ENCODE measurements around the gene CDK5R1. TPM values are rescaled to one million over a fixed set of nuclear protein-coding genes. Genes with fewer than 3 reads are reported as not detected.

CDK5R1 gene
- total RNA-seq, 1 experiment from 2014 or later, result 3.9 TPM

DNA sequence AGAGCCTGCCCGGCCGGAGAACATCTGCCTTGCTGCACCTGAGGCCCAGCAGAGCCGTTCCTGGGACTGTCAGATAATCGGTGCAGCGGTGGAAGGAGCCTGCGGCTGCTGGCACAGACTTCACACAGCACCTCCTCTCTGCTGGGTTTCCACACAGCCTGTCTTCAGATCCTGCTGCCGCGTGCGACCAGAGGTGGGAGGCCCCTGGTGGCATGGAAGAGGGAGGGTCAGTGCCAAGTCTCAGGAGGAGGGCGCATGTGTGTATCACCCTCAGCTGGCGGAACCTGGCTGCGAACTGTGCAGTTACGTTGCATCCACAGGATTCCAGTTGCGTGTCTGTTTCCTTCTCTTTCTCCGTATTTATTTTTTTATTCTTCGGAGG, 3.3 kb downstream of the CDK5R1 start:
- H3K27ac ChIP-seq (ENCODE audit: low read depth, low read length, poor library complexity, severe bottlenecking), result no peak overlapping the region
- TF ChIP-seq EZH2 (IDR thresholded peaks at IDR 0.05; ENCODE audit: borderline replicate concordance, low read depth, low read length, poor library complexity, severe bottlenecking), result no peak
- no peaks in the 10 kb centered on the region for H3K36me3 ChIP-seq (ENCODE audit: insufficient read depth, low read length, poor library complexity, severe bottlenecking)
- no peaks in the 10 kb centered on the region for H3K27me3 ChIP-seq (replicated peaks; ENCODE audit: insufficient read depth, low read depth, low read length, poor library complexity)
- H3K4me3 ChIP-seq (ENCODE audit: low read depth, low read length, poor library complexity, severe bottlenecking), result no peak overlapping the region
- CTCF ChIA-PET, result no interaction called here
- BruUV-seq (replicated peaks), result no TSS peak
- intact Hi-C loops (cut with micrococcal nuclease; ENCODE audit: unreplicated experiment), result no loop called here
- DNase-seq (ENCODE audit: low spot score), result no peak
- POLR2A ChIA-PET (ENCODE audit: low non-redundant PET), result no interaction called here
- H3K9me3 ChIP-seq (ENCODE audit: low read depth, low read length, poor library complexity, severe bottlenecking), result no peaks in the 10 kb centered on the region
- peaks cover 10% of the 10 kb centered on the region for H3K4me1 ChIP-seq (ENCODE audit: insufficient read depth, low read length, poor library complexity, severe bottlenecking)

DNA sequence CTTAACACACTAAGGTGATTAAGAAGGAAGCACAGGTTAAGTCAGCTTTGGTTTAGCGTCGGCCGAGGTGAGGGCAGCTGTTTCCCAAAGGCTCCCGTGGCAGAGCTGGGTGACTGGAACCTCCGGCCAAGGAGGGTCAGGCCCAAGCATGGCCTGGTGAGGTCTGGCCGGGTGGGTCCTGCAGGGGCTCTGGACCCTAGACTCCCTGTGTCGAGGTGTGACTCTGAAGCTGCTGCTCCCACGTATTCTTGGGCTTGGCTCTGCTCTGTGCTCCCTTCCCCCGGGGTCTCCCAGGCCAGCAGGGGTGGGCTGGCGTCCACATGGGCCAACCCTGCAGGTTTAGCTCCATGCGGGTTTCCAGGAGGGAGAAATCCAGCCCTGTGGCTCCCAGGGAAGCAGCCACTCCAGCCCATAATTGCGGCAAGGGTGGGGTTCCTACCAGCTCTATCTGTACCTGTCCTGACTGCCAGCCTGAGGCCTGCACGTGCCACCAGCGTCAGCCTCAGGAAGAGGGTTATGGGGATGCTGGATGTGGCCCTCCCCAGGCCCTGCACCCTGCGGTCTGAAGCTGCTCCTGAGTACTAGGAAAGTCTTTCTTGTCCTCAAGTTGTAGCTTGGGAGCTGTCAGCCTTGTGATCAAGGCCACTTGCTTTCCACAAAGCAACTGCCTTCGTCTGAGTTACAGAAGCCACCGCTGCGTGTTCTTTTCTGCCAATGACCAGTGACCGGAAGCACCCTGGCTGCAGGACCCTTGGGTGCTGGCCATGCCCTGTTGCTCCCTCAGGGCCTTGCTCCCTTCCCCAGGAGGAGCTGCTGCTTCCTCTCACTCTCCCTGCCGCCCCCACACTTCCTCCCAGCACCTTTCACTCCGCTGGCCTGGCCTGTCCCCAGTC, 4.8 kb downstream of the CDK5R1 start:
- intact Hi-C loops (cut with micrococcal nuclease; ENCODE audit: unreplicated experiment), result no loop called here

DNA sequence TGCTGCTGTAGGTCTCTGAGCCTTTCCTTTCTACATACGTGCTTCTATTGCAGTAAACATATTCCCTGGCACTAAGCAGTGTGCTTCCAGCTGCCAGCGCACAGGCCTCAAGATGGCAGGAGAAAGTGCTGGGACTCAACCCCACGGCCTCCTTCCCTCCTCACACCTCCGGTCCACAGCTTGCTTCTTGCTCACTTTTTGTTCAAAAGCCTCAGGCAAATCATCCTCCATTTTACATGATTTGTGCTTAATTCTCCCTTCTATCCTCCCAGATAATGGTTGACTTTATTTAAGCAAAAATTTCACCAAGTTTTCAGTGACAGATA, 5.4 kb downstream of the CDK5R1 start:
- BruUV-seq (replicated peaks), result no TSS peak

More for the DNA sequence above, 4.8 kb downstream of the CDK5R1 start:
- Histone ChIP-seq H3K4me3 (ENCODE audit: low read depth, low read length, poor library complexity, severe bottlenecking) (no peak overlapping the region), H3K27me3 (replicated peaks; ENCODE audit: insufficient read depth, low read depth, low read length, poor library complexity) (no peaks in the 10 kb centered on the region), H3K4me1 (ENCODE audit: insufficient read depth, low read length, poor library complexity, severe bottlenecking) (peaks cover 10% of the 10 kb centered on the region), H3K27ac (ENCODE audit: low read depth, low read length, poor library complexity, severe bottlenecking) (no peak overlapping the region), H3K36me3 (ENCODE audit: insufficient read depth, low read length, poor library complexity, severe bottlenecking) (no peaks in the 10 kb centered on the region), H3K9me3 (ENCODE audit: low read depth, low read length, poor library complexity, severe bottlenecking) (no peaks in the 10 kb centered on the region)
- BruUV-seq (replicated peaks), result no TSS peak
- ChIA-PET POLR2A (ENCODE audit: low non-redundant PET) (no interaction called here), CTCF (no interaction called here)
- no peak for DNase-seq (ENCODE audit: low spot score)
- TF ChIP-seq, protein P1, sequence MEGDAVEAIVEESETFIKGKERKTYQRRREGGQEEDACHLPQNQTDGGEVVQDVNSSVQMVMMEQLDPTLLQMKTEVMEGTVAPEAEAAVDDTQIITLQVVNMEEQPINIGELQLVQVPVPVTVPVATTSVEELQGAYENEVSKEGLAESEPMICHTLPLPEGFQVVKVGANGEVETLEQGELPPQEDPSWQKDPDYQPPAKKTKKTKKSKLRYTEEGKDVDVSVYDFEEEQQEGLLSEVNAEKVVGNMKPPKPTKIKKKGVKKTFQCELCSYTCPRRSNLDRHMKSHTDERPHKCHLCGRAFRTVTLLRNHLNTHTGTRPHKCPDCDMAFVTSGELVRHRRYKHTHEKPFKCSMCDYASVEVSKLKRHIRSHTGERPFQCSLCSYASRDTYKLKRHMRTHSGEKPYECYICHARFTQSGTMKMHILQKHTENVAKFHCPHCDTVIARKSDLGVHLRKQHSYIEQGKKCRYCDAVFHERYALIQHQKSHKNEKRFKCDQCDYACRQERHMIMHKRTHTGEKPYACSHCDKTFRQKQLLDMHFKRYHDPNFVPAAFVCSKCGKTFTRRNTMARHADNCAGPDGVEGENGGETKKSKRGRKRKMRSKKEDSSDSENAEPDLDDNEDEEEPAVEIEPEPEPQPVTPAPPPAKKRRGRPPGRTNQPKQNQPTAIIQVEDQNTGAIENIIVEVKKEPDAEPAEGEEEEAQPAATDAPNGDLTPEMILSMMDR (conservative IDR thresholded peaks at IDR 0.05; ENCODE audit: low read depth, low read length), result no peak
- TF ChIP-seq EZH2 (IDR thresholded peaks at IDR 0.05; ENCODE audit: borderline replicate concordance, low read depth, low read length, poor library complexity, severe bottlenecking), result no peak

More for the DNA sequence above, 5.4 kb downstream of the CDK5R1 start:
- H3K27me3 ChIP-seq (replicated peaks; ENCODE audit: insufficient read depth, low read depth, low read length, poor library complexity), result no peaks in the 10 kb centered on the region
- TF ChIP-seq, protein P1 (conservative IDR thresholded peaks at IDR 0.05; ENCODE audit: low read depth, low read length), result no peak
- no peak for TF ChIP-seq EZH2 (IDR thresholded peaks at IDR 0.05; ENCODE audit: borderline replicate concordance, low read depth, low read length, poor library complexity, severe bottlenecking)
- no peaks in the 10 kb centered on the region for H3K36me3 ChIP-seq (ENCODE audit: insufficient read depth, low read length, poor library complexity, severe bottlenecking)
- intact Hi-C loops (cut with micrococcal nuclease; ENCODE audit: unreplicated experiment), result no loop called here
- POLR2A ChIA-PET (ENCODE audit: low non-redundant PET), result no interaction called here
- no peak overlapping the region for H3K4me3 ChIP-seq (ENCODE audit: low read depth, low read length, poor library complexity, severe bottlenecking)
- CTCF ChIA-PET, result no interaction called here
- peaks cover 10% of the 10 kb centered on the region for H3K4me1 ChIP-seq (ENCODE audit: insufficient read depth, low read length, poor library complexity, severe bottlenecking)
- H3K9me3 ChIP-seq (ENCODE audit: low read depth, low read length, poor library complexity, severe bottlenecking), result no peaks in the 10 kb centered on the region
- no peak for DNase-seq (ENCODE audit: low spot score)
- no peak overlapping the region for H3K27ac ChIP-seq (ENCODE audit: low read depth, low read length, poor library complexity, severe bottlenecking)

Measured in A673 (cell line).